Measurements from ENCODE around the gene C1QTNF8. TPM values are rescaled to one million over a fixed set of nuclear protein-coding genes. Genes with fewer than 3 reads are reported as not detected.
A peak's percentile ranks its signal among the peaks of the same experiment; 100 is the strongest.

Gene C1QTNF8
- total RNA-seq, 1 experiment from 2014 or later: not detected

DNA sequence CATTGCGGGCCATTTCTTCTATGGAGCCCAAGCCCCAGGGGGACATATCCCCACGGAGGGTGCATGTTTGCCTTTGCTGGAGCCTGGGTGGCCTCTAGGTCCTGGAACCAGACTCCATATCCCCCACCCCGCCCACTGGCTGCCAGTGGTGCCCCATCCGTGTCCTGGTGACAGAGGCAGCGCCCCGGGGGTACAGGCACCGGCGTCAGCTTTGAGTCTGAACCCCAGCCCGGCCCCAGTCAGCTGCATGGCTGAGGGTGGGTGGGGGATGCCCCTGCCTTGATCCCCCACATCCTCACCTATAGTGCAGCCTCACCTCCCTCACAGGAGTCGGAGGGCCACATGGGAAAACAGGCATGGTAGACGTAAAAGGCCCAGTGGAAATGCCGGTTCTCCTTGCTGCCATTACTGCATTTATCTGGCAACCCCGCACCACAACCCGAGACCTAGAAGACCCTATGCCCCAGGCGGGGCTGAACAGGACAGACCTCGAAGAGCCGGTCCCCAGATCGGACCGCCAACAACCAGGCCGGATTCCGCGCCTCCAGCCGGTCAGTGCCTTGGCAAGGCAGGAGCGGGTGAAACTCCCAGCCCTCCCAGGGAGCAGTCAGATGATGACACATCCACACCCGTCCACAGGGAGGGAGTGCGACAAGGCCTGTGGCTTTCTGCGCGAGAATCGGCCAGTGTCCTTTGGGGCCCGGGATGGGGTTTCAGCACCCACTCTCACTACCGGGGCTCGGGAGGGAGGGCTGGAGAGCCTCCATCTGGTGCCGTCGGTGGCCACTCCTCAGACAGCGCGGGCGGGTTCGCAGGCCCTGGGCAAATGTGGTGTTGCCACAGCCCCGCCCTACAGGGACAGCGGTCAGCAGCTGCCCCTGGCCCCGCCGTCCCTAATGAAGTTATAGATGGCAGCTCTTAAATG, 35.4 kb downstream of the C1QTNF8 start:
- no peak for DNase-seq (ENCODE audit: low read depth)

DNA sequence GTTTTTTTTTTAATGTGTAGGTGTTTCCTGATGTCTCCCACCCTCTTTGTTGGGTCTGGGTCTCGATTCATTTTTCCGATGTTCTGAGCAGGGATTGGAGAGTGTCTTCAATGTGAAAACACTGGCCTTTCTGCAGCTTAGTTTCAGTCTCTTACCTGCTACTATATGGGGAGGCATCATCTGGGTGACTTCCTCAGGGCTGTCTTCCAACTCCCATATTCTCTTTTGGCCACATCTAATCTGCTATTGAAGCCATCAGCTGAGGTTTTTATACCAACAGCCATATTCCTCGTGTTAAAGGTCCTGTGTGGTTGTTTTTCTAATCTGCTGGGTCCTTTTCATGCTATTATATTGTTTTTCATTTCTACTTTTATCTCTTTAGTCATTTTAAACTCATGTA, 36.7 kb downstream of the C1QTNF8 start:
- no peak for DNase-seq (ENCODE audit: low read depth)

DNA sequence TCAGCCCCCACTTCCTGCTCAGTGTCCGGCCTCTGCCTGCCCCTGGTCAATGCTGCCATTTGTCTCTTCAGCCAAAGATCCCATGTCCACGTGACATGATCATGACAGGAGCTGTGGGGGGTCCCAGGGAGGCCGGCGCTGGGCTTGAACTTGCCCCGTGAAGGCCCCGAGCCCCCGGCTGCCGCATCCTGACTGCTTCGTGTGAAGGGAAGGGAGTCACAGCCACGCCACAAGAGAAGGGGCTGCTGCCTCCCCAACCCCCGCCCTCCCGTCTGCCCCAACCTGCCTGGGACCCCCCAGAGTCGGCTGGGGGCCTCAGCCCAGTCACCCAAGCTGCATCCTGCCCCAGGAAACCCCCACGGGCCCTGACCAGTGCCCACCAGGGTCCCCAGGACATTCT, 37.8 kb downstream of the C1QTNF8 start:
- DNase-seq (ENCODE audit: low read depth): no peak

DNA sequence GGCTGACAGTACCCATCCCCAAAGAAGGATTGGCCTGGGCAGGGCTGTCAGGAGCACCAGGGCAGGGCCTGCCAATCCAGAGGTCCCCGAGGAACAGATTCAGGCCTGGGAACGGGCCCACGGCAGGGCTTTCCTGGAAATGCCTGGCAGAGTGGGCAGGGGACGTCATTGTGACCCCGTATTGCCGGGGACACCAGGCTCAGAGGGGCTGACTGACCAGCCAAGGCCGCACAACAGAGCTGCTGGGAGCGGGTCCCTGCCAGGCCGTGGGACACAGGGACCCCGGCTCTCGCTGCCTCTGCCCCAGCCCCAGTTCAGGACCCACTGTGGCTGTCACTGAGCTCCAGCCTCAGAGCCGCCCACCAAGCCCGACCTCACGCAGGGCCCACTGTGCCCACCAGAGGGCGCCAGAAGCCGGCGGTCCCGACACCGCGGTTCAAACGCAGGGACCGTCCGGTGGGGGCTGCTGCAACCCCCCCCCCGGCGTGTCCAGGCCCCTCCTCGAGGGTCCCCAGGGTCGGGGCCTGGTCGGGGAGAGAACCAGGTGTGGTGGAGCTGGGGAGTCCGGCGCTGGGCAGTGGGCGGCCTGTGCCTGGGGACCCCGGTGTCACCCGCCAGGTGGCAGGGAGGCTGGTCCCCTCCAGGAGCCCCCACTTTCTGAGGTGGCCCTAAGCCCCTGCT, 38.7 kb downstream of the C1QTNF8 start:
- DNase-seq (ENCODE audit: low read depth): no peak

DNA sequence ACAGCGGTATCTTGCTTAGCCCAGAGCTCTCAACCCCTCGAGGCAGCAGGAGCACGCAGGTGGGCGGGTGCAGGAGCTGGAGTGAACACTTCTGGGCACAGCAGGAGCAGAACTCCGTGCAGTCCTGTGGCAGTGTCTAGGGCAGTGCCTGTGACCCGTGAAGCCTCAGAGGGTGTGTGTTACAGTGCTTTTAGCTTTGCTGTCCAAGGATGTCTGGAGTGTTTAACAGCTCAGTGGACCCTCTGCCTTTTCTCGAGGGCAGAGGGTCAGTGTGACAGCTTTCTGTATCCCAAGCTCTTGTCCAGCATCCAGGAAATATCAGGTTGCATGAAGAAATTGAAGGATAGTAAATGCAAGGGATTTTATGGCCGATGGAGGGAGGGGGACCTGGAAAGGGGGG, 39.8 kb downstream of the C1QTNF8 start:
- no peak for DNase-seq (ENCODE audit: low read depth)

DNA sequence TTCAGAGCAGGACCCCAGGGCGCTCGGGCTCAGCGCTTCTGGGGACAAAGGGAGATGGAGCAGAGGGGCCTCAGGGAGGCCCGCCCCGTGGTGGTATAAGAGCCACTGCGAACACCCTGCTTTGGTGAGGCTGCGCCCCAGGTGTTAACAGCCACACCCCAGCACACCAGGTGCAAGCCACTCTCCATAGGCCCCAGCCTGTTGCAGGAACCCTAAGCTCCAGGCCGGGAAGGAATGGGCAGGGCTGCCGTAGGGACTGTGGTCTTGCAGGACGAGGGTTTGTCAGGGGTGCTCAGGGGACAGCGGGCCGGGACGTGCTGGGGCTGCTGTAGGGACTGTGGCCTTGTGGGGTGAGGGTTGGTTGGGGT, 40.5 kb downstream of the C1QTNF8 start:
- no peak for DNase-seq (ENCODE audit: low read depth)

DNA sequence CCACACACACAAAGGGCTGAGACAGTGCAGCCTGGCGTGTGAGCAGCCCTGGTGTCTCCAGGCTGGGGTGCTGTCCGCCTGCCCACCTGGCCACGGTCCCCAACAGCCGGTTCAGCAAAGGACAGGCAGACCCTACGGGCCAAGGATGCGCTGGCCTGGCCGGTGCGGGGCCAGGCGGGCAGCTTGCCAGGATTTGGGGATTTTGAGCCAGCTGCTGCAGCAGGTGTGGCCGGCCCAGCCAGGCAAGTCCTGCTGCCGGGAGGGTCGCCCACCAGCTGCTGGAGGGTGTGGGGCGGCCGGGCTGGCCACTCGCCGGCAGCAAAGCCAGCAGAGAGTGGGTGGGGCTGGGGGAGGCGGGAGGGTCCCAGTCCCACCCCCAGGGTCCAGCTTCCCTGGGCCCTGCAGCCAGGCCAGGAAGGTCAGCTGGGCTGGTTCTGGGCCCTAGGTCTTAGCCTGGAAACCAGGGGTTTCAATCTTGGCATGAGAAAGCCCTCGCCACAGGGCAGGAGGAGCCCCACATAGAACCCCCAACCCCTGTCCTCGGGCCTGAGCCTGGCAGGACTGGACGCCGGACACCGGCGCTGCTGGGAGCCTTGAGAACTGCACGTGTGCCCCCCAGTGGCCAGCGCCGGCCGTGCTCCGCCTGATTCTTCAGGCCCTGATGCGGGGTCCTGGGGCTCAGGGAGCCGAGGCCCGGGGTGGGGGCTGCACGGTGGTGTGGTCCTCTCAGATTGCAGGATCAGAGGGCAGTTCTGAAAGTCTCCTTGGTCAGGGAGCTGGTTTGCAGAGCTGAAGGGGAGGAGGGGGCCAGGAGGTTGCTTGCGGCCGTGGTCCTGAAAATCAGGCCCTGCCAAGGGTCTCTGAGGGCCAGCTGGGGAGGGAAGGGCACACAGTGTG, 41.1 kb downstream of the C1QTNF8 start:
- DNase-seq (ENCODE audit: low read depth): peak; percentile 14

DNA sequence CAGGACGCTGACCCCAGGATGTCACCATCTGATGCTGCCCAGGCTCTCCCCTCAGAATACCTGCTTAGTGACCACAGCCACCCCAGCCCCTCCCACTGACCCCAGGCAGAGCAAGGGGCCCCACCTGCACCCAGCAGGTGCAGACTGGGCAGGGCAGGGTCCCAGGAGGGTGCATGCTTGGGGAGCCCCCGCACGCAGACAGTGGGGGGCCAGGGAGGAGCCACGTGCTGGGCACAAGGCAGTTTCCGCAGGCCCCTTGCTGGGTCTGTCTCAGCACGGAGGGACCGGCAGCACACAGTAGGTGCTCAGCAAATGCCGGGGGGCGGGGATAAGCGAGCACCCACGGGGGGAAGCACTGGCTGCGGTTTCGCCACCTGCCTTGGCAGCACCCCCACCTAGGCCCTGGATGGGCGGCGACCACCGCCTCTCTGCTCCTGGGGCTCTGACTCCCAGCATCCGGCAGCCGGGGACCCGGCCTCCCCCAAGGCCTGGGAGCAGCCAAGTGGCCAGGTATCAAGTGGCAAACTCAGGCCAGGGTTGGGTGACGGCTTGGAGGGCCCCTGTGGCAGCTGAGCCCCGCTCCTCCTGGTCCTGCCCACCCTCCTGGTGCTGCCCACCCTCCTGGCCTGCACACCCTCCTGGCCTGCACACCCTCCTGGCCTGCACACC, 42.2 kb downstream of the C1QTNF8 start:
- no peak for DNase-seq (ENCODE audit: low read depth)

DNA sequence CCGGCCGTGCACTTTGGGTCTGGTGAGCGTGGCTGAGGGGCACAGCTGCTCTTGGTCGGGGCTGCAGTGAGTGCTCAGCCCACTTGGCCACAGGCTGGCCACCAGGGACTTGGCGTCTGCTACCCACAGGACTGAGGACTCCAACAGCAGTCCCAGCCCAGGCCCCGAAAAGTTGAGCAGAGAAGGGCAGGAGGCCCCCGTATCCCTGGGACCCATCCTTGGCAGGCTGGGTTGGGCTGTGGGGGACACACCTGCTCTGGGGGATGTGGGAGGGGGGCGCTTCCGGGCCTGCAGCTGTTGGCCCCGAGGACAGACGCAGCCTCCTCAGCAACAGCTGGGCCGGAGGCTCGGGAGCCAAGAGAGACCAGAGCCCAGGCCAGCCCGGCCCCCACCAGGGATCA, 42.9 kb downstream of the C1QTNF8 start:
- DNase-seq (ENCODE audit: low read depth): no peak

DNA sequence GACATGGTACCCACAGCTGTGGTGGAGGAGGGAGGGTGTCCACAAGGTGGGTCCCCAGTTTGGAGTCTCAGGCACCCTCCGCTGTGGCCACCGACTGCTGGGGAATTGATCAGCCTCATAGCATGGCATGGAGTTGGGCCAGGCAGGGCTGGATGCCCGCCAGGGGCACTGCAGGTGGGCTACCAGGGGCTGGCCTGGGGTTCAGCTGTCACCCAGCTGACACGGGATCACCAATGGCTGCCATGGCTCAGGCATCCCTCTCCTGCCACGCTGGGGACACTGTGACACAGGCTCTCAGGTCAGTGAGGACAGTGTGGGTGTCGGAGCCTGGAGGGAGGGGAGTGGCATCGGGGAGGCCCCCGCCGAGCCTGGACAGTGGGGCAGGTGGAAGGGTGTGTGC, 43.3 kb downstream of the C1QTNF8 start:
- DNase-seq (ENCODE audit: low read depth): no peak

DNA sequence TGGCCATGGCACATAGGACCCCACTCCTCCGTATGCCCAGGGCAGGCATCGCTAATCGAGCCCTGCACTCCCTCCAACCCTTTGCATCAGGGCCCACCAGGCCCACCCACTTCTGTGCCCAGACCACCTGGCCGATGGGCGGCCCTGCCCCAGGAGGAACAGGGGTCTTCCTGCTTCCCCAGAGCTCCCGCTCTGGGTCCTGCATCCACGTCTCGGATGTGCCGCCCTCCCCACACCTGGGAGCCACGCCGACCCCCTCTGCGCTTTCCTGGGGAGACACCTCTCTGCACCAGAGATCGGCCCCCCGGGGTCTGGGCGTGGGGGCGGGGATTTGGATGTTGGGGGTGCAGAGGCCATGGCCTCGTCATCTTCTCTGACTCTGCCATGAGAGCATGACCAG, 44.6 kb downstream of the C1QTNF8 start:
- no peak for DNase-seq (ENCODE audit: low read depth)

DNA sequence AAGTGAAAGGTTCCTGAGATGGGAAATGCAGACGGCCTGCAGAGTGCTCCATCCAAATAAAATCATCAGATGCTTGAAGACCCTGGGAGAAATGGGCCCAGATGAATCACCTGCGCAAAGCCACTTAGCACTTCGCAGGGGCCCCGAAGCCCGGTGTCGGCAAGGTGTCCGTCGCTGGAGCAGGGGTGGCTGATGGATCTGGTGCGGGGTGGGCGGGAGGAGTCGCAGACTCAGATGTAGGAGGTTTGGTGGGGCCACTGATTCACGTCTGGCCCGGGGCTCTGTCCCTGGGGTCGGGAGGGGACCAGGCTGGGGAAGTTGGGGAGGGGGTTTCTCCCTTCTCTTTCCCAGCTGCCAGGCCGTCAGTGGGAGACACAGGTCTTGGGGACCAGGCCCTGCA, 45.1 kb downstream of the C1QTNF8 start:
- no peak for DNase-seq (ENCODE audit: low read depth)

DNA sequence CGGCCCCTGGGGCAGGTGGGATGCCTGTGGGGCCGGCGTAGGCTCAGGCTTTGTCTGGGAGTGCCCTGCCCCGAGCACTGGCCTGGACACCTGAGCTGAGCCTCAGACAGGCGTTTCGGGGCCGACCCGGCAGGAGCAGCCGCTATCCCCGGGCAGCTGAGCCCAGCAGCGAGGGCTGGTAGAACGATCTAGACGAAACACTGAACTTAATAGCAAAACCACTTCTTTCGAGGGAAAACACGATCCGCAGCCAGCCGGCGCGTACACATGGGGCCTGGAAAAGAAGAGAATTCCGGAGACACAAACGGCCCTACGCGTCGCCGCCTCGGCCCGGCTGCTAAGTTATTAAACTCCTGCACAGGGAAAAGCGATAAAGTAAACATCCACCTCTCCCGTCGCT, 45.5 kb downstream of the C1QTNF8 start:
- DNase-seq (ENCODE audit: low read depth): no peak

DNA sequence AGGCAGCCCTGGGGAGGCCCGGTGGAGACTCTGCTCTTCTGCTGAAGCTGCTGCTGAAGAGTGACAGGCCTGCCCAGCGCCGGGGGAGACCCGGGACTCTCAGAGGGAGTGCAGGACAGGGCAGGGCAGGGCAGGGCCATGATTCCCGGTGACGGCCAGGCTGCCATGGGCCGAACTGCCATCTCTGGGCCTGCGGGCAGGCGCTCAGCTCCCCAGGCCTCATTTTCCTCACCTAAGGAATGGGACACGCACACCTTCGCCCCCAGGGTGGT, 46.1 kb downstream of the C1QTNF8 start:
- DNase-seq (ENCODE audit: low read depth): no peak

DNA sequence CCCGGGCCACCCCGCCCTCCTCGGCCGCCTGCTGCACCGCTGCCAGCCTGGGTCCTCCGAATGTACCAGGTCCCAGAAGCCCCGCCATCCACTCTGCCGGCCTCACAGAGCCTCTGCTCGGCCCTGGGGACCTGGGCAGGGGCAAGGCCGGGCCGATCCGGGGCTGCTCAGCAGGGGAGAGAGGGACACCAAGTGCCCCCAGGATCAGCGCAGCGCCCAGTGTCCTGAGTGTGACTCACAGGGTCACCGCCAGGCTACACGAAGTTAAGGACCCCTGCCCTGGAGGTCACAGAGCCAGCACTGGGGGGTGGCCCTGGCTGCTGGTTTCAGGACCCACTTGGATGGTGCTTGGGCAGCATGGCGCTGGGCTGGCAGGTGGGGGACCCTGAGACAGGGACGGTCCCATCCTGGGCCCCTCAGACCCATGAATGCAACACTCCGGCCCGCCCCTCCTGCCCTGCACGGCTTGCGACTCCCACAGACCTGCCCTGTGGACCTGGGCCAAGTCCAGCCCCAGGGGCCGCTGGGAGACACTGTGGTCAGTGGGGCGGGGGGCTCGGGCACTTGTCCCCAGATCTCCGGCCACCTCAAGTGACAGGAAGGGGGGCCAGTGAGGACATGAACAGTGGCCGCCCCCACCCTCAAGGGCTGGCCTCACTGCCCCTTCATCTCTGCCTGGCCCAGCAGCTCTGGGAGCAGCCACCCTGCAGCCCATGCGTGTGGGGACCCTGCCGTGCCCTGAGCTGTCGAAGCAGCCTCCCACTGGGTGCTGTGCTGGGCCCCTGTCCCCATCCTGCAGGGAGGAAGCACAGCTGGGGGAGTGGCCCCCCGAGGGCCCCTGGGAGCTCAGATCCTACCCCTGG, 46.7 kb downstream of the C1QTNF8 start:
- DNase-seq (ENCODE audit: low read depth): no peak

DNA sequence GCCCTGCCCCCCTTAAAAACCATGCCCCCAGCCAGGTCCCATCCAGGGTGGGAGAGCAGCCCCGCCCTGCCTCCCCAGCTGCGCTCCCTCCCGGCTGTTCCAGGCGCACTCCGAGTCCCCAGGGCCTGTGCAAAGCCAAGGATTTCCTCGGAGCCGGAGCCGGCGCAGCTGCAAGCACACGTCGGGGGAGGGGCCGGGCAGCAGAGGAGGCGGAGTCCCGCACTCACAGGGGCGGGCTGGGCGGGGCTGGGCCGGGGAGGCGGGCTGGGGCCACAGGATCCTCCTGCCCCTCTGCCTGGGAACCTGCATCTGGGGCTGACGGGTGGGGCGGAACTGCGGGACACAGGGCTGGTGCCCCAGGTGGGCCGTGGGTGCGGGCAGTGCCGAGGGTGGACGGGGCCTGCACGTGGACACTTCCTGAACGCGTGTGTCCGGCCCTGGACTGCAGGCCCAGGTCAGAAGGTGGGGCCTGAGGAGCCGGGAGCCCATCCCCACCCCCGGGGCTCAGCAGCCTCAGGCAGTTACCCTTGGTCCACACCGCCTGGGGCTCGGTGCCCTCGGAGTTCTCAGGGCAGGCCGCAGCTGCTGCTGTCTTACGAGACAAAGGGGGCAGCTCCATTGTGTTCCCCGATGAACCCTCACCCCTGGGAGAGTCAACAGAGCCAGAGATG, 47.5 kb downstream of the C1QTNF8 start:
- no peak for DNase-seq (ENCODE audit: low read depth)

DNA sequence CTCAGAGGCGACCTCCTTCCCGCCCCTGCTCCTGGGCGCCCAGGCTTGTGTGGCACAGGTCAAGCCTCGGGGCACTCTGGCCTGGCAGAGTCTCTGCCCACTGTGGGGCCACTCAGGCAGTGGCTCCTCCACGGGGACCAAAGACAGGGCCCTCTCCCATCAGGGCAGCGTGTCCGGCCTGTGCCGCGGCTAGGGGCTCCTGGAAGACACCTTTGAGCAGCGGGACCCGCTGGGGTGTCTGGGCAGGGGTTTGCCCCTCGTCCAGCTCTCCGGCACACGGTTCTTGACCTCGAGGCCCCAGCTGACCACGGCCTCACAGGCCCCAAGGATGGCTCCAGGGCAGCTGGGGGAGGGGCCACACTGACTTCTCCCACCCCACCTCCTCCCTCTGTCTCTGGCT, 48.2 kb downstream of the C1QTNF8 start:
- no peak for DNase-seq (ENCODE audit: low read depth)

DNA sequence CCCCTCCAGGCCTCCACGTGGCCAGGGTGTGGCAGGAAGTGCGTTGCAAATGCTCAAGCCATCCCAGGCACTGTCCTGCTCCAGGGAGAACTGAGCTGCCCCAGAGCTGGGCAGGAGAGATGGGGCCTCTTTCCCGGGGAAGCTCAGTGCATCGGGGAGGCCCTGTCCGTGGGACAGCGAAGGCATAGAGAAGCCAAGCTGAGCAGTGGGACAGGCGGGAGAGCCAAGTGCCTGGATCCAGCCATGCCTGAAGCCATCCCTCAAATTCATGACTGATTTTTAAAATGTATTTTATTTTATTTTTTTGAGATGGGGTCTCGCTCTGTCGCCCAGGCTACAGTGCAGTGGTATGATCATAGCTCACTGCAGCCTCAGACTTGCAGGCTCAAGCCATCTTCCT, 48.9 kb downstream of the C1QTNF8 start:
- no peak for DNase-seq (ENCODE audit: low read depth)

DNA sequence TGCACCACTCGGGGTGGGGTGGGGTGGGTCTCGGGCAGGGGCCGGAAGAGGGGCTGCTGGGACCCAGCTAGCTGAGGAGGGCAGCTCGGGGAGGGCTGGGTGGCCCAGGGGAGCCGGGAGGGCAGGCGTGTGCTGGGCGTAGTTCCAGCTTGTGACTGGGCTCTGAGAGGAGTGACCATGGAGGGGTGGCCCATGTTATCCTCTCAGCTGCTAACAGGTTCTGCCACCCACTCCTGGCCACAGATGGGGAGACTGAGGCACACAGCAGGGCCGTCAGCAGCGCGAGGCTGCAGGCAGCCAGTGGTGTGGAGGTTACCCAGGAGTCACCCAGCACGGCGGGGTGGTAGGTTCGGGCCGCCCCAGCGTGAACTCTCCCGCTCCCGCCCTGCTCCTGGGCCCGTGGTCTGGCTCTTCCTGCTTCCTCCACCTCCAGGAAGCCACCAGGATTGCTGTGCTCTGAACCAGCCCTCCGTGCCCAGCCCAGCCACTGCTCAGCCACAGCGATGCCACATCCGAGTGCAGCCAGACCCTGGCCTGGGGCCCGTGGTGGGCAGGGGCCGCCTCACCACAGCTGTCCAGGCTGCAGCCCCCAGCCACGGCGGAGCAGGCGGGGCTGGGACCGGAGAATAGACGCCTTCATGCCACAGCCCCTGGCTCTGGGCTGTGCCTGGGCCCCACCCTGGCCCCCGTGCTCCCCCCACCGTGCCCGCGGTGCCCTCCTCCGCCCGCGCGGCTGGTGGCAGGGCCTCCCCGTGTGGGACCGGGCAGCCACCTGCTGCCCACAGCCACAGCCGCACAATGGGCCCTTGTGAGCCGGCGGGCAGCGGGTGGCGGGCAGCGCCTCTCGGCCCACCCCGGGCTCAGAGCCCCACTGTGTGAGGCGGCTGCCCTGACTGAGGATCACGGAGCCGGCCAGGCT, 49.8 kb downstream of the C1QTNF8 start:
- no peak for DNase-seq (ENCODE audit: low read depth)
